ENCODE results near the gene NECTIN1.

DNA sequence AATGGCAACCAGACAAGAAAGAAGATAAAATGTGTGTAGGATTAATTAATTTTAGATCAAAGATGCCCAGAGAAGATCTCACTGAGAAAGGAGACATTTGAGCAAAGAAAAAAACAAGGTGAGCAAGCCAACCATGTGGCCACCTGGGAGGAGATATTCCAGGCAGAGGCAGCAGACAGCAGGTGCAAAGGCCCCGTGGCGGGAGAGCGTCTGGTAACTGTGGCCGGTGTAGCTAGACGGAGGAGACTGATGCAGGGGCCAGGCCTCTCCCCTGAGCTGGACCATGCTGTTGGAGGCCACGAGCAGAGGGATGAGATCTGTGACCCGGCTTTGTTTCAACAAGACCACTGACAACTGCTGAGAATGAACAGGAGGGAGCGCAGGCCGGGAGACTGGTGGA lies 23.6 kb downstream of the NECTIN1 start:
- TF ChIP-seq, protein P1, sequence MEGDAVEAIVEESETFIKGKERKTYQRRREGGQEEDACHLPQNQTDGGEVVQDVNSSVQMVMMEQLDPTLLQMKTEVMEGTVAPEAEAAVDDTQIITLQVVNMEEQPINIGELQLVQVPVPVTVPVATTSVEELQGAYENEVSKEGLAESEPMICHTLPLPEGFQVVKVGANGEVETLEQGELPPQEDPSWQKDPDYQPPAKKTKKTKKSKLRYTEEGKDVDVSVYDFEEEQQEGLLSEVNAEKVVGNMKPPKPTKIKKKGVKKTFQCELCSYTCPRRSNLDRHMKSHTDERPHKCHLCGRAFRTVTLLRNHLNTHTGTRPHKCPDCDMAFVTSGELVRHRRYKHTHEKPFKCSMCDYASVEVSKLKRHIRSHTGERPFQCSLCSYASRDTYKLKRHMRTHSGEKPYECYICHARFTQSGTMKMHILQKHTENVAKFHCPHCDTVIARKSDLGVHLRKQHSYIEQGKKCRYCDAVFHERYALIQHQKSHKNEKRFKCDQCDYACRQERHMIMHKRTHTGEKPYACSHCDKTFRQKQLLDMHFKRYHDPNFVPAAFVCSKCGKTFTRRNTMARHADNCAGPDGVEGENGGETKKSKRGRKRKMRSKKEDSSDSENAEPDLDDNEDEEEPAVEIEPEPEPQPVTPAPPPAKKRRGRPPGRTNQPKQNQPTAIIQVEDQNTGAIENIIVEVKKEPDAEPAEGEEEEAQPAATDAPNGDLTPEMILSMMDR (IDR thresholded peaks at IDR 0.05) = no peak
- no peak for TF ChIP-seq POLR2A (IDR thresholded peaks at IDR 0.05)
